Neural cell (in vitro differentiated cells): Measurements from ENCODE around the gene CDHR5.

Experiments
- CTCF ChIP-seq: fragments of 450-650 bp; IDR thresholded peaks from 2 replicates; pipeline ENCODE4 v1.5.1; 2014; ENCODE audit warnings: antibody characterized with exemption, mild to moderate bottlenecking, moderate library complexity; ENCODE audit not compliant: poor library complexity, severe bottlenecking
- EP300 ChIP-seq: fragments of 450-650 bp; conservative IDR thresholded peaks from 2 replicates; pipeline ENCODE4 v1.6.1; 2014; ENCODE audit warnings: antibody characterized with exemption, mild to moderate bottlenecking, moderate library complexity; ENCODE audit not compliant: poor library complexity, severe bottlenecking
- TAF1 ChIP-seq: IDR thresholded peaks from 2 replicates; pipeline ENCODE4 v1.6.1; 2012; ENCODE audit warnings: low read depth

DNA sequence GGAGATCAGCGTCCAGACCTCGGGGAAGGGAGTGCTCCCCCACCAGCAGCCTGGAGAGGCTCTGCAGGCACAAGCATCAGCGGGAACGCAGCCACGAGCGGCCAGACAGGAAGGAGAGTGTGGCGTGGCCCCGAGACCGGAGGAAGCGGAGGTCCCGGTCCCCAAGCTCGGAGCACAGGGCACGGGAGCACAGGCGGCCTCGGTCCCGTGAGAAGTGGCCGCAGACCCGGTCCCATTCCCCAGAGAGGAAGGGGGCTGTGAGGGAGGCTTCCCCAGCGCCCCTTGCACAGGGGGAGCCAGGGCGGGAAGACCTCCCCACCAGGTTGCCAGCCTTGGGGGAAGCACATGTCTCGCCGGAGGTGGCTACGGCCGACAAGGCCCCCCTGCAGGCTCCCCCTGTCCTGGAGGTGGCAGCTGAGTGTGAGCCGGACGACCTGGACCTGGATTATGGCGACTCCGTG is 15.9 kb downstream of the CDHR5 start:
- TF ChIP-seq CTCF (no peak), TAF1 (no peak), EP300 (no peak)
